ENCODE results near the gene FRMD4B.
A peak's percentile ranks its signal among the peaks of the same experiment; 100 is the strongest.
"Not testable (repeated sequence)": the region's sequence is repeated elsewhere in the genome, so short reads cannot be mapped to it uniquely, and the experiment has no call there.

Gene FRMD4B

DNA sequence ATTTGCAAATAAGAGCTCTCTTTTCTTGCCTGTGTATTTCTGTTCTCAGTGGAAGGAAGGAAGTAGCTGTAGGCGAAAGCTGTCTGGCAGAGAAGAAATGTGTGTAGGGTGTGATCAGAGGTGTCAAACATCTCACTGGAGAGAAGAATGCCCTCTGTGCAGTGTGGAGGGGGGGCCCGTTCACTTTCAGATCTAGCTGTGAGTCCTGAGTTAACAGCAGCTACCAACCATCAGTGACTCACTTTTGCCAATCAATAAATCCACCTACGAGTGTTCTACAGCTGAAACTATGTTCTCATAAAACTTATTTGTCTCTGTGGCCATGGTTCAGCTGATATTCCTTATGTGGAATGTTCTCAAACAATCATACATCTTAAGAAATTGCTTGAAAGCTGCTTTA lies 103.7 kb downstream of the FRMD4B start:
- peak; percentile 77 for DNase-seq

- not testable (repeated sequence) for DNase-seq
Observed at GRCh38 chr3:69277403-69277802, 108.5 kb downstream of the FRMD4B start.

GRCh38 chr3:69276884-69277283 lies 109.0 kb downstream of the FRMD4B start:
- DNase-seq = no peak

DNA sequence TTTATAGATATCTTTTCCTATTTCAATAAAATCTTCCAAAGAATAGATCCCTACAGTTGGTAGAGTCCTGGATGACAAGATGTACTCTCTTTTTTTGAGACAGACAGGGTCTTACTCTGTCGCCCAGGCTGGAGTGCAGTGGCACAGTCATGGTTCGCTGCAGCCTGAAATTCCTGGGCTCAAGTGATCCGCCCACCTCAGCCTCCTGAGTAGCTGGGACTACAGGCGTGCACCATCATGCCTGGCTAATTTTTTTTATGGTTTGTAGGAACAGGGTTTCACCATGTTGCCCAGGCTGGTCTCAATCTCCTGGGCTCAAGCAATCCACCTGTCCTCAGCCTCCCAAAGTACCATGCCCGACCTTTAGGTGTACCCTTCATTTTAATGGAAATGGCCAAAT lies 109.7 kb downstream of the FRMD4B start:
- not testable (repeated sequence) for DNase-seq

DNA sequence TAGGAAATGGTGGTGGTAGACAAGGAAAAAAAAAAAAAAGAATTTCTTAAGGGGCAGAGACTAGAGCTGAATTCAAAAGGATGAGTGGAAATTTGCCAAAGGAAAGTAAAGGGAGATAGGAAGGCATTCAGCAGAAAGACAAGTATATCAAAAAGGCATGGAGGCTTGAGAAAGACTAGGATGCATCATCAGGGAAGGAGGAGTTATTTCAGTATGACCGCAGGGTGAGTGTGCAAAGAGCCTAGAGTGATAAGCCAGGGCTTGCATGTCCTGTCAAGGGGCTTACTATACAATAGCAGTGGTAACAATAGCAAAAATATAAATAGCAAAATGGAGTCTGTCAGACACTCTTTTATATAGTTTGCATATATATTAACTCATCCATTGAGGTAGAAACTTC lies 112.0 kb downstream of the FRMD4B start:
- DNase-seq = no peak

- no peak for DNase-seq
Observed at GRCh38 chr3:69272556-69272955, 113.3 kb downstream of the FRMD4B start.

DNA sequence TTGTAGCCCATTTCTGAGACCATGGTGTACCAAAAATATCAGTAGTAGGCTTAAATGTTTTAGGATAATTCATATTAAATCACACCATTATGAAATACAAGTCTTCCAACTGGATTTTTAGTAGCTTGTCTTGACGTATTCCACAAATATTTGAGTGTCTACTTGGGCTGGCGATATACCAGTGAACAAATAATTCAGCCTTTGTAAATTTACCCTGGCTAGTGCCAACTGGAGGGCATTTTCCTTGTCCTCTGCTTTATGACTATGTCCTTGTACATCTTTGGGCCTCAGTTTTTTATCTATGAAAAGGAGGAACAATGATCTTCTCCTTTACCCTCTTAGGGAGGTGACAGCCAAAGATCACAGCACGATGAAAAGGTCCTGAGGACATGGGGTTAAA lies 114.8 kb downstream of the FRMD4B start:
- no peak for DNase-seq

GRCh38 chr3:69266585-69266984 lies 119.3 kb downstream of the FRMD4B start:
- no peak for DNase-seq

- not testable (repeated sequence) for DNase-seq
Observed at GRCh38 chr3:69266071-69266470, 119.8 kb downstream of the FRMD4B start.

GRCh38 chr3:69260843-69261405 lies 125.0 kb downstream of the FRMD4B start:
- not testable (repeated sequence) for DNase-seq

GRCh38 chr3:69260216-69260787 lies 125.6 kb downstream of the FRMD4B start:
- DNase-seq = no peak

- DNase-seq = no peak
Observed at GRCh38 chr3:69259125-69259524, 126.8 kb downstream of the FRMD4B start.

DNA sequence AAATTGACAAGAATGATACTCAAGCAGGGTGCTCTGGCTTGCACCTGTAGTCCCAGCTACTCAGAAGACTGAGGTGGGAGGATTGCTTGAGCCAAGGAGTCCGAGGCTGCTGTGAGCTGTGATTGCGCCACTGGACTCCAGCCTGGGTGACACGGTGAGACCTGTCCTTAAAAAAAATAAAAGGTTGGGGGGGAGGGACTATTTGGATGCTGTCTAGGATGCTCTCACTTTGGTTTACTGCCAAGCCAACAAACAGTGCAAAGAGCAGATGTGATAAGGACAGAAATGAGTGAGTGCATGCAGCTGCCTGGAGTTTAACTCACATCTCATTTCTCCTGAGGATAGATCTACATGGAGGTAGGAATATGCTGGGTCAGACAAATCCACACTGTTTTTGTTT lies 130.0 kb downstream of the FRMD4B start:
- no peak for DNase-seq

GRCh38 chr3:69254351-69254750 lies 131.5 kb downstream of the FRMD4B start:
- DNase-seq = no peak

- DNase-seq = no peak
Observed at GRCh38 chr3:69252631-69253030, 133.3 kb downstream of the FRMD4B start.

- DNase-seq = no peak
Observed at GRCh38 chr3:69252141-69252540, 133.7 kb downstream of the FRMD4B start.

GRCh38 chr3:69251078-69251805 lies 134.6 kb downstream of the FRMD4B start:
- DNase-seq = no peak

GRCh38 chr3:69250014-69250413 lies 135.9 kb downstream of the FRMD4B start:
- DNase-seq = peak; percentile 62 to 65

DNA sequence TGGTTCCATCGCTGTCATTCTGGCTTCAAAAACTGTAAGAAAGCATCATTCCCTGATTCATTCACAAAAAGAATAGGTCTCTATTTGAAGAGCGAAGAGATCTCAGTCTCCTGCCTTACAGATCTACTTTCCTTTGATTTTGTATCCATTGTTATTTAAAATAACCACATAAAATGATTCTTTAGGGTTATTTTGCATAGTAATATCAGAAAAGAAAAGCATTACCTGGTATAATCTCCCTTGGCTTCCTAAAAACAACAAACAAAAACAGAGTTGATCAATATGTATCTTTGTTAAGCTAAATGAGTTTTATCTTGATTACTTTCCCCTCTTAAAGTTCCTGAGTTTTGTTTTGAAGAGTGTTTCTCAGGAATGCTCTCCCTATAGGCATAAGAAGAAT lies 136.9 kb downstream of the FRMD4B start:
- DNase-seq = no peak

- no peak for DNase-seq
Observed at GRCh38 chr3:69248436-69248835, 137.5 kb downstream of the FRMD4B start.

GRCh38 chr3:69246612-69247011 lies 139.3 kb downstream of the FRMD4B start:
- no peak for DNase-seq

GRCh38 chr3:69244039-69244438 lies 141.8 kb downstream of the FRMD4B start:
- DNase-seq = no peak

GRCh38 chr3:69241769-69242168 lies 144.1 kb downstream of the FRMD4B start:
- DNase-seq = no peak
